OCI-LY3 (cell line): ENCODE measurements around the gene ST6GALNAC2.

ENCODE experiments used
- H2AFZ ChIP-seq: fragments of 200-600, 300-600 bp; shearing (Covaris generic); 2 replicates; pipeline ENCODE4 v1.6.0; 2014; ENCODE audit warnings: antibody characterized with exemption, low read depth, low read length
- H3K27ac ChIP-seq: fragments of 200-600, 300-600 bp; sonication (generic); 2 replicates; pipeline ENCODE4 v1.5.1; 2014; ENCODE audit warnings: mild to moderate bottlenecking, low read length, moderate library complexity, mixed read lengths
- H3K27me3 ChIP-seq: fragments of 200-600, 300-600 bp; sonication (generic); 2 replicates; pipeline ENCODE4 v1.6.1; 2014; ENCODE audit warnings: low read depth, low read length, mixed read lengths
- H3K36me3 ChIP-seq: fragments of 200-600, 300-600 bp; sonication (generic); replicated peaks from 2 replicates; pipeline ENCODE3; 2014; ENCODE audit warnings: low read depth, low read length, mixed read lengths
- H3K4me1 ChIP-seq: fragments of 300-600, 200-600 bp; sonication (generic); 2 replicates; pipeline ENCODE4 v1.6.1; 2014; ENCODE audit warnings: low read length, mixed read lengths
- H3K4me2 ChIP-seq: fragments of 200-600, 300-600 bp; sonication (generic); 2 replicates; pipeline ENCODE4 v1.6.1; 2014; ENCODE audit warnings: low read length, mixed read lengths
- H3K4me3 ChIP-seq: fragments of 300-600, 200-600 bp; sonication (generic); 2 replicates; pipeline ENCODE4 v1.5.1; 2014; ENCODE audit warnings: antibody characterized with exemption, mild to moderate bottlenecking, low read length, moderate library complexity
- H3K79me2 ChIP-seq: fragments of 300-600, 200-600 bp; shearing (Covaris generic); 2 replicates; pipeline ENCODE4 v1.6.1; 2014; ENCODE audit warnings: mild to moderate bottlenecking, low read length, mixed read lengths
- H3K9ac ChIP-seq: fragments of 300-600, 200-600 bp; shearing (Covaris generic); 2 replicates; pipeline ENCODE4 v1.6.0; 2014; ENCODE audit warnings: mild to moderate bottlenecking, low read length, moderate library complexity
- H3K9me3 ChIP-seq: fragments of 200-600, 300-600 bp; shearing (Covaris generic); 2 replicates; pipeline ENCODE4 v1.6.1; 2014; ENCODE audit warnings: low read length, mixed read lengths; ENCODE audit not compliant: insufficient read depth
- H4K20me1 ChIP-seq: fragments of 200-600, 300-600 bp; sonication (generic); 2 replicates; pipeline ENCODE4 v1.6.1; 2016; ENCODE audit warnings: low read length, mixed read lengths; ENCODE audit not compliant: insufficient read depth
- CTCF ChIP-seq: fragments of 200-600, 300-600 bp; sonication (generic); IDR thresholded peaks from 2 replicates; pipeline ENCODE4 v1.5.1; 2014; ENCODE audit warnings: antibody characterized with exemption, low read length, low read depth
- EZH2phosphoT487 ChIP-seq: fragments of 200-600 bp; shearing (Covaris generic); IDR thresholded peaks from 2 replicates; pipeline ENCODE4 v1.6.1; 2018; ENCODE audit warnings: antibody characterized with exemption, mixed run types, low read depth

ST6GALNAC2 gene

GRCh38 chr17:76572201-76572910 lies 13.3 kb downstream of the ST6GALNAC2 start:
- no peaks in the 10 kb centered on the region for H3K79me2 ChIP-seq
- H2AFZ ChIP-seq: no peak overlapping the region
- H3K9me3 ChIP-seq: no peaks in the 10 kb centered on the region
- no peak overlapping the region for H3K4me3 ChIP-seq
- no peaks in the 10 kb centered on the region for H3K36me3 ChIP-seq
- peaks cover 5% of the 10 kb centered on the region for H3K4me1 ChIP-seq
- H3K27me3 ChIP-seq: no peaks in the 10 kb centered on the region
- no peak overlapping the region for H3K27ac ChIP-seq
- H3K4me2 ChIP-seq: no peak overlapping the region
- TF ChIP-seq CTCF: no peak
- TF ChIP-seq EZH2phosphoT487: no peak
- no peak overlapping the region for H3K9ac ChIP-seq
- peaks cover 3% of the 10 kb centered on the region; the same call in 1 of the 2 replicates for H4K20me1 ChIP-seq

GRCh38 chr17:76570877-76571471 lies 14.7 kb downstream of the ST6GALNAC2 start:
- Histone ChIP-seq H3K27me3 (no peaks in the 10 kb centered on the region), H3K4me1 (peaks cover 9% of the 10 kb centered on the region), H3K4me2 (no peak overlapping the region), H4K20me1 (peaks cover 15% of the 10 kb centered on the region), H3K36me3 (peaks cover 3% of the 10 kb centered on the region), H3K9me3 (no peaks in the 10 kb centered on the region), H3K27ac (no peak overlapping the region), H3K9ac (no peak overlapping the region), H3K79me2 (no peaks in the 10 kb centered on the region; the same call in 1 of the 2 replicates), H2AFZ (no peak overlapping the region), H3K4me3 (no peak overlapping the region)
- TF ChIP-seq EZH2phosphoT487 (no peak), CTCF (no peak)

GRCh38 chr17:76570457-76570856 lies 15.2 kb downstream of the ST6GALNAC2 start:
- H3K27ac ChIP-seq: no peak overlapping the region
- no peak overlapping the region for H2AFZ ChIP-seq
- H3K79me2 ChIP-seq: no peaks in the 10 kb centered on the region; the same call in 1 of the 2 replicates
- peaks cover 9% of the 10 kb centered on the region for H3K36me3 ChIP-seq
- peaks cover 9% of the 10 kb centered on the region for H3K4me1 ChIP-seq
- no peak overlapping the region for H3K4me3 ChIP-seq
- TF ChIP-seq CTCF: no peak
- no peak for TF ChIP-seq EZH2phosphoT487
- no peaks in the 10 kb centered on the region for H3K9me3 ChIP-seq
- H4K20me1 ChIP-seq: peaks cover 20% of the 10 kb centered on the region
- no peak overlapping the region for H3K9ac ChIP-seq
- H3K4me2 ChIP-seq: no peak overlapping the region
- H3K27me3 ChIP-seq: no peaks in the 10 kb centered on the region

GRCh38 chr17:76569607-76570279 lies 15.9 kb downstream of the ST6GALNAC2 start:
- peaks cover 24% of the 10 kb centered on the region for H4K20me1 ChIP-seq
- H3K27me3 ChIP-seq: no peaks in the 10 kb centered on the region
- H3K4me2 ChIP-seq: no peak overlapping the region
- TF ChIP-seq CTCF (no peak), EZH2phosphoT487 (no peak)
- H3K79me2 ChIP-seq: no peaks in the 10 kb centered on the region; the same call in 1 of the 2 replicates
- H3K4me3 ChIP-seq: no peak overlapping the region
- no peak overlapping the region for H3K9ac ChIP-seq
- H3K27ac ChIP-seq: no peak overlapping the region
- H3K36me3 ChIP-seq: peaks cover 13% of the 10 kb centered on the region
- no peak overlapping the region for H2AFZ ChIP-seq
- peaks cover 9% of the 10 kb centered on the region for H3K4me1 ChIP-seq
- no peaks in the 10 kb centered on the region for H3K9me3 ChIP-seq
